SK-N-SH treated with all-trans-retinoic acid at 6 μM for 48 hours (cell line): ENCODE results near the gene C6orf120.

Experiments used
- ATAC-seq: fragments of 200-7000 bp; cut with Tn5 transposase; 3 replicates; pipeline ENCODE4 v1.9.1; 2020; ENCODE audit warnings: mild to moderate bottlenecking, moderate library complexity
- BACH2 ChIP-seq: fragments of 250-450 bp; sonication (Bioruptor Pico); IDR thresholded peaks from 2 replicates; pipeline ENCODE4 v1.9.0; 2021; ENCODE audit warnings: mild to moderate bottlenecking, borderline replicate concordance
- CREB5 ChIP-seq: fragments of 250-450 bp; sonication (Bioruptor Pico); IDR thresholded peaks from 2 replicates; pipeline ENCODE4 v1.5.1; 2020; ENCODE audit warnings: low read depth, mild to moderate bottlenecking, moderate library complexity
- CSDC2 ChIP-seq: fragments of 250-450 bp; sonication (Bioruptor Pico); IDR thresholded peaks from 2 replicates; pipeline ENCODE4 v1.5.0; 2020; ENCODE audit warnings: mild to moderate bottlenecking, moderate library complexity
- ESRRG ChIP-seq: fragments of 250-450 bp; sonication (Bioruptor Pico); IDR thresholded peaks from 2 replicates; pipeline ENCODE4 v1.6.1; 2021; ENCODE audit warnings: mild to moderate bottlenecking
- GLIS3 ChIP-seq: fragments of 250-450 bp; sonication (Bioruptor Pico); IDR thresholded peaks from 2 replicates; pipeline ENCODE4 v1.5.0; 2020; ENCODE audit warnings: mild to moderate bottlenecking, moderate library complexity
- ISL1 ChIP-seq: fragments of 250-450 bp; sonication (Bioruptor Pico); IDR thresholded peaks from 2 replicates; pipeline ENCODE4 v2.1.2; 2022; ENCODE audit warnings: mild to moderate bottlenecking, moderate library complexity
- OSR1 ChIP-seq: fragments of 250-450 bp; sonication (Bioruptor Pico); IDR thresholded peaks from 2 replicates; pipeline ENCODE4 v1.8.0; 2022; ENCODE audit warnings: moderate library complexity, mild to moderate bottlenecking, inconsistent platforms
- PATZ1 ChIP-seq: fragments of 250-450 bp; sonication (Bioruptor Pico); IDR thresholded peaks from 2 replicates; pipeline ENCODE4 v1.8.0; 2020; ENCODE audit warnings: mild to moderate bottlenecking, moderate library complexity, borderline replicate concordance
- RARB ChIP-seq: fragments of 250-450 bp; sonication (Bioruptor Pico); IDR thresholded peaks from 2 replicates; pipeline ENCODE4 v1.8.0; 2021; ENCODE audit warnings: mild to moderate bottlenecking, moderate library complexity
- SNAI2 ChIP-seq: fragments of 250-450 bp; sonication (Bioruptor Pico); IDR thresholded peaks from 2 replicates; pipeline ENCODE4 v1.5.0; 2020; ENCODE audit warnings: mild to moderate bottlenecking, moderate library complexity
- TCF4 ChIP-seq: fragments of 250-450 bp; sonication (Bioruptor Pico); IDR thresholded peaks from 2 replicates; pipeline ENCODE4 v1.8.0; 2021; ENCODE audit warnings: mild to moderate bottlenecking, moderate library complexity, borderline replicate concordance
- TOX ChIP-seq: fragments of 250-450 bp; sonication (Bioruptor Pico); IDR thresholded peaks from 2 replicates; pipeline ENCODE4 v1.8.0; 2021; ENCODE audit warnings: mild to moderate bottlenecking, moderate library complexity, borderline replicate concordance
- TSHZ2 ChIP-seq: fragments of 250-450 bp; sonication (Bioruptor Pico); IDR thresholded peaks from 2 replicates; pipeline ENCODE4 v1.5.0; 2020; ENCODE audit warnings: mild to moderate bottlenecking, moderate library complexity
- ZC3H10 ChIP-seq: fragments of 250-450 bp; sonication (Bioruptor Pico); IDR thresholded peaks from 2 replicates; pipeline ENCODE4 v1.5.1; 2021; ENCODE audit warnings: mild to moderate bottlenecking, moderate library complexity
- ZFP3 ChIP-seq: fragments of 250-450 bp; sonication (Bioruptor Pico); IDR thresholded peaks from 2 replicates; pipeline ENCODE4 v1.5.0; 2020; ENCODE audit warnings: mild to moderate bottlenecking, moderate library complexity
- ZFP30 ChIP-seq: fragments of 450-650 bp; formaldehyde crosslinking; IDR thresholded peaks from 2 replicates; pipeline ENCODE4 v1.5.0; 2022; ENCODE audit warnings: mild to moderate bottlenecking, moderate library complexity
- ZNF565 ChIP-seq: fragments of 450-650 bp; formaldehyde crosslinking; conservative IDR thresholded peaks from 2 replicates; pipeline ENCODE4 v1.5.0; 2020; ENCODE audit warnings: low read depth, mild to moderate bottlenecking, moderate library complexity
- ZNF70 ChIP-seq: fragments of 450-650 bp; formaldehyde crosslinking; IDR thresholded peaks from 2 replicates; pipeline ENCODE4 v1.5.0; 2020; ENCODE audit warnings: mild to moderate bottlenecking, moderate library complexity
- ZNF8 ChIP-seq: fragments of 450-650 bp; formaldehyde crosslinking; IDR thresholded peaks from 2 replicates; pipeline ENCODE4 v1.5.0; 2020; ENCODE audit warnings: mild to moderate bottlenecking, moderate library complexity

C6orf120 gene

GRCh38 chr6:169656546-169657283 lies 45.2 kb upstream of the C6orf120 start:
- ATAC-seq: no peak
- TF ChIP-seq ZFP30 (CRISPR knock-in tag): no peak
- no peak for TF ChIP-seq CSDC2
- TF ChIP-seq ZFP3 (CRISPR knock-in tag): no peak
- TF ChIP-seq PATZ1: no peak
- no peak for TF ChIP-seq TCF4 (CRISPR knock-in tag)
- no peak for TF ChIP-seq CREB5 (CRISPR knock-in tag)
- TF ChIP-seq ZNF8 (CRISPR knock-in tag): no peak
- TF ChIP-seq ZC3H10 (CRISPR knock-in tag): no peak
- no peak for TF ChIP-seq OSR1
- TF ChIP-seq TOX (CRISPR knock-in tag): no peak
- no peak for TF ChIP-seq ISL1 (CRISPR knock-in tag)
- no peak for TF ChIP-seq GLIS3 (CRISPR knock-in tag)
- no peak for TF ChIP-seq SNAI2 (CRISPR knock-in tag)
- TF ChIP-seq ZNF565 (CRISPR knock-in tag): no peak
- TF ChIP-seq RARB (CRISPR knock-in tag): no peak
- no peak for TF ChIP-seq BACH2 (CRISPR knock-in tag)

- no peak for TF ChIP-seq TSHZ2 (CRISPR knock-in tag)
- no peak for TF ChIP-seq SNAI2 (CRISPR knock-in tag)
- TF ChIP-seq, all 23 proteins: peak for 0
- no peak for ATAC-seq
Observed at GRCh38 chr6:169657284-169657610, 44.7 kb upstream of the C6orf120 start.

- no peak for TF ChIP-seq RARB (CRISPR knock-in tag)
- no peak for ATAC-seq
Observed at GRCh38 chr6:169659820-169660610, 41.9 kb upstream of the C6orf120 start.

- ATAC-seq: no peak; the same call in 2 of the 3 replicates
Observed at GRCh38 chr6:169660751-169661390, 41.1 kb upstream of the C6orf120 start.

GRCh38 chr6:169661391-169661756 lies 40.6 kb upstream of the C6orf120 start:
- TF ChIP-seq RARB (CRISPR knock-in tag): no peak
- no peak for TF ChIP-seq SNAI2 (CRISPR knock-in tag)
- no peak for TF ChIP-seq ZNF565 (CRISPR knock-in tag)
- TF ChIP-seq TSHZ2 (CRISPR knock-in tag): no peak
- TF ChIP-seq BACH2 (CRISPR knock-in tag): no peak
- TF ChIP-seq ZNF70 (CRISPR knock-in tag): no peak
- no peak for TF ChIP-seq ZFP30 (CRISPR knock-in tag)
- no peak for TF ChIP-seq CSDC2
- no peak for ATAC-seq

More at GRCh38 chr6:169660751-169661390, 41.1 kb upstream of the C6orf120 start:
- TF ChIP-seq GLIS3 (CRISPR knock-in tag) (no peak), RARB (CRISPR knock-in tag) (no peak), ESRRG (CRISPR knock-in tag) (no peak), ZNF8 (CRISPR knock-in tag) (no peak), ZC3H10 (CRISPR knock-in tag) (no peak), ZNF565 (CRISPR knock-in tag) (no peak), TCF4 (CRISPR knock-in tag) (no peak), OSR1 (no peak), ZFP30 (CRISPR knock-in tag) (no peak), ZNF70 (CRISPR knock-in tag) (no peak)
